IPS DF 4.7 (cell line): ENCODE data around the gene ZNF586.
"Not testable (repeated sequence)": the region's sequence is repeated elsewhere in the genome, so short reads cannot be mapped to it uniquely, and the experiment has no call there.

Experiments
- DNase-seq: peaks from one replicate; pipeline ENCODE4 v3.0.0-alpha.2; 2013; ENCODE audit warnings: low spot score; ENCODE audit errors: extremely low read depth

The ZNF586 gene

GRCh38 chr19:57796580-57796979, 27.1 kb downstream of the ZNF586 start:
- DNase-seq: not testable (repeated sequence)

DNA sequence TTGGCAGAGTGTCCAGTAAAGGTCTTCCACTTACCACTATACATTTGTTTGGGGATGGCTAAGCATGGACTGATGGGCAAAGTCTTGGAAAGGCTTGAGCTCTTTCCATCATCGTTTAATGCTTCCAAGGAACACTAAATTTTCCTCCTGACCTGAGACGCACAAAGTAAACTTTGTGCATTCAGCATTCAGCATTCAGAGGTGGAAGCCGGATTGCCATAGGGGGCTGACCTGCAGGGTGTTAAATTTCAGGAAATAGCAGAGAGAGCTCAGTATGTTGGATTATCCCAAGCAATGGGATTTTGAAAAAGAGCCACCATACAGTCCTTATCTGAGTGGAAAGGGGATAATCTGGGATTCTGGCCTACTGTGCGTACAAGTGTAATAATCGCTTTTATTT, 31.2 kb downstream of the ZNF586 start:
- no peak for DNase-seq

GRCh38 chr19:57802269-57802668, 32.8 kb downstream of the ZNF586 start:
- DNase-seq: no peak

DNA sequence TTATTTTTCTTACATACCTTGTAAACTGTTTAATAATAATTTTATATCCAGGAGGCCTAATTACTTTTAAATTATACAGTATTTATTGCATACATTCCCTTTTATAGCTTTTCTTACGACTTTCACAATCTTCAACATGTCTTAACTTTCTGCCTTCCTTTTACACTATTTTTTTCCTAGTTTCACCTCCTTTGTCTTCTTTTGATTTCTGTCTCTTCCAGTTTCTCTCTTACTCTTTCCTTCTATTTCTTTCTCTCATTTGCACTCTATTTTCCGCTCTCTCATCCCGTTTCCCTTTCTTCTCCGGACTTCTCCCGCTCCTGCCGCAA, 33.8 kb downstream of the ZNF586 start:
- no peak for DNase-seq

DNA sequence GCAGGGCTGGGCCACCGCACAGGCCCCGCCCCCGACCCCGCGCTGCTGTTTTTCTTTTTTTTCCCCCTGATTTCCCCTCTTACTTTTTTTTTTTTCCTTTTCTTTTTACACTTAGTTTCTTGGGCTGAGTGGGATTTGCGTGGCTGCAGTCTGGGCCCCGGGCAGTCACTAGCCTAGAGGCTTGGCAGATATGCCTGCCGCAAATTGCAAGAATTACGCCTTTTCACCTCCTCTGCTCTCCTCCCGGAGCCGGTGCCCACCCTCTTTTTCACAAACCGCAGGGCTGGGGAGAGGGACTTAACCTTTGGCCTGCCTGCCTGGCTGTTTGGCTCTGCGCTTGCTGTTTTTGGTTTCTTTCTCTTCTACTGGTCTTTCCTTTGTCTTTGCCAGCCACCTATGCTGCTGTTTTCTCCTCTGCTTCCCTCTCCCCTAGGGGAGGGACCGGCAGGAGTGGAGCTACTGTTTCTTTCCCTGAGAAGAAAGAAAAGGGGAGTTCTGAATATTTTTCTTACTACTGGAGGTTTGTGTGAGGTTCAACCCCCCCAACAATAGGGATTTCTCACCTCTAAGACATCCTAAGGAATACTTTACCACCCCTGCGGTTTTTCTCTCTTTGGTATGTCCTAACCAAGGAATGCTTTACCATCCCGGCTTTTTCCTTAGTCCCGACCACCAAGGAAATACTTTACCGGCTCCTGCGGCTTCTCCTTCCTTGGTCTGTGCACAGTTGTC, 34.3 kb downstream of the ZNF586 start:
- no peak for DNase-seq

- DNase-seq: no peak
Measured at GRCh38 chr19:57807541-57807940, 38.1 kb downstream of the ZNF586 start.

DNA sequence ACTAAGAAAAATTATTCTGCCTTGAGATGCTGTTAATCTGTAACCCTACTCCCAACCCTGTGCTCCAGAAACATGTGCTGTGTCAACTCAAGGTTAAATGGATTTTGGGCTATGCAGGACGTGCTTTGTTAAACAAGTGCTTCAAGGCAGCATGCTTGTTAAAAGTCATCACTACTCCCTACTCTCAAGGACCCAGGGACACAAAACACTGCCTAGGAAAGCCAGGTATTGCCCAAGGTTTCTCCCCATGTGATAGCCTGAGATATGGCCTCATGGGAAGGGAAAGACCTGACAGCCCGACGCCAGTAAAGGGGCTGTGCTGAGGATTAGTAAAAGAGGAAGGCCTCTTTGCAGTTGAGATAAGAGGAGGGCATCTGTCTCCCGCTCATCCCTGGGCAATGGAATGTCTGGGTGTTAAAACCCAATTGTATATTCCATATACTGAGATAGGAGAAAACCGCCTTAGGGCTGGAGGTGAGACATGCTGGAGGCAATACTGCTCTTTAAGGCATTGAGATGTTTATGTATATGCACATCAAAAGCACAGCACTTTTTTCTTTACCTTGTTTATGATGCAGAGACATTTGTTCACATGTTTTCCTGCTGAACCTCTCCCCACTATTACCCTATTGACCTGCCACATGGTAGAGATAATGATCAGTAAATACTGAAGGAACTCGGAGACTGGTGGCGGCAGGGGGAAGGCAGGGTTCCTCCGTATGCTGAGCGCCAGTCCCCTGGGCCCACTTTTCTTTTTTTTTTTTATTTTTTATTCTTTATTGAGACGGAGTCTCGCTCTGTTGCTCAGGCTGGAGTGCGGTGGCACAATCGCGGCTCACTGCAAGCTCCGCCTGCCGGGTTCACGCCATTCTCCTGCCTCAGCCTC, 41.2 kb downstream of the ZNF586 start:
- not testable (repeated sequence) for DNase-seq

DNA sequence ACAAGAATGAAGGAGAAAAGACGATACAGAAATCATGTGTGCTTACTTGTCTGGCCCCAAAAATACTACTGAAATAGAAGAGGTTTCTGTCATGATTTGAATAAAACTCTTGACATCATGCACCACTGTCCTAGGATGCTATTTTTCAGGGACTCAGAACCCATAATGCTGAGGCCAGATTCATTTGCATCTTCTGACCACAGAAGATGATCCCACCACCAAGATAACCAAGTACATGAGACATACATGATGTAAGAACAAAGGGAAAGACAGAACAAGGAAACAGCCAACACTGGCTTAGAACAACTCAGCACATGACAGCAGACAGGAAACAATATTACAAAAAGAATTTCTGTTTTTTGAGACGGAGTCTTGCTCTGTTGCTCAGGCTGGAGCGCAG, 42.8 kb downstream of the ZNF586 start:
- no peak for DNase-seq

GRCh38 chr19:57812975-57813820, 43.7 kb downstream of the ZNF586 start:
- not testable (repeated sequence) for DNase-seq

DNA sequence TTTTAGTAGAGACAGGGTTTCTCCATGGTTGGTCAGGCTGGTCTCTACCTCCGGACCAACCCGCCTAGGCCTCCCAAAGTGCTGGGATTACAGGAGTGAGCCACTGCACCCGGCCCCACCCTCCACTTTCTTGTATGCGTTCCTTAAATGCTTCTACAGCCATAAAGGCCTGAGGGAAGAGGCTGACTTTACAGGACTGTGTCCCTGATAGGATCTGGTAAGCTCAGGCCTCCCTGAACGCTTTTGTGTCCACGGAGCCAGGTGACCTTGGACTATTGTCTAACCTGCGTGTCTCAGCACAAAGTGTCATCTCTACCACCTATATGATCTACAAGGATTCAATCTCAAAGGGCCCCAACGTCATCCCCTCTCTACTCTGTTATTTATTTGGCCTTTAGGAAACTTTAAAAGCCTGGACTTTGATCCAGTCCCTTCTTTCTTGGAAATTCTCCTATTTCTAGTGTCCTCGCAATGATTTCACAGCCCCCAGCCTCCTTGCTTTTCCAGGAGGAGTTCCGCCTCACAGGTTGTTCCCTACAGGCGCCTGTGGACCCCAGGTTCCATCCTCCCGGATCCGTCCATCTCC, 44.5 kb downstream of the ZNF586 start:
- DNase-seq: no peak

GRCh38 chr19:57814505-57815246, 45.2 kb downstream of the ZNF586 start, which contains the start of gene ZNF552:
Gene ZNF552 (minus strand): TSS chr19:57814913. CDS start chr19:57814743, 170 bp downstream.
- DNase-seq: peak; percentile 90

DNA sequence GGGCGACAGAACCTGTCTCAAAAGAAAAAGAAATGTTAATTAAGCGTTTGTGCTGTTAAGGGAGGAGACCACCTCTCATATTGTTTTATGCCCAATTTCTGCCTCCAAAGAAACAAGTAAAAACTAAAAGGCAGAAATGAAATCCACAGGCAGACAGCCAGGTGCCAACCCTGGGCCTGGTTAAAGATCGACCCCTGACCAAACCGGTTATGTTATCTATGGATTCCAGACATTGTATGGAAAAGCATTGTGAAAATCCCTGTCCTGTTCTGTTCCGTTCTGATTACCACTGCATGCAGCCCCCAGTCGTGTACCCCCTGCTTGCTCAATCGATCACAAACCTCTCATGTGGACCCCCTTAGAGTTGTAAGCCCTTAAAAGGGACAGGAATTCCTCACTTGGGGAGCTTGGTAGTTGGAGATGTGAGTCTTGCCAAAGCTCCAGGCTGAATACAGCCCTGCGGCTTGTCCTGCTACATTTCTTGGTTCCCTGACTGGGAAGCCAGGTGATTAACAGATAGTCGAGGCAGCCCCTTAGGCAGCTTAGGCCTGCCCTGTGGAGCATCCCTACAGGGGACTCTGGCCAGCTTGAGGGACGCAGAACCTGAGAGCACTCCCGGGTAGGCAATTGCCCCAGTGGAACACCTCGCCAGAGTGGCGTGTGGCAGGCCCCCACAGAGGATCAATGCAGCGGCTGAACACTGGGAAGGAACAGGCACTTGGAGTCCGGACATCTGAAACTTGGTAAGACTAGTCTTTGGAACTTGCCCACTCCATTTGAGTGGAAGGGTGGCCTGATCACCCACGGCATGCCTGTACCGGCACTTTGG, 46.0 kb downstream of the ZNF586 start:
- no peak for DNase-seq

DNA sequence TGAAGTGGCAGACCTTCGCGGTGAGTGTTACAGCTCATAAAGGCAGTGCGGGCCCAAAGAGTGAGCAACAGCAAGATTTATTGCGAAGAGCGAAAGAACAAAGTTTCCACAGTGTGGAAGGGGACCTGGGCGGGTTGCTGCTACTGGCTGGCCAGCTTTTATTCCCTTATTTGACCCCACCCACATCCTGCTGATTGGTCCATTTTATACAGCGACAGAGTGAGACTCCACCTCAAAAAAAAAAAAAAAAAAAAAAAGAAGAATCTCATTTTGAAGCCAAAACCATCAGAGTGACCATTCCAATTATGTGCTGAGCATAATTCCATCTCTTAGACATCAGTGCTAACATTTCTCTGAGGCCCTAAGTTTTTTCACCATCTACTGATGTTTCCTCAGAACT, 47.2 kb downstream of the ZNF586 start:
- DNase-seq: no peak

- no peak for DNase-seq
Measured at GRCh38 chr19:57817976-57818375, 48.5 kb downstream of the ZNF586 start.

GRCh38 chr19:57818378-57818777, 48.9 kb downstream of the ZNF586 start:
- no peak for DNase-seq

GRCh38 chr19:57819475-57820148, 50.1 kb downstream of the ZNF586 start:
- no peak for DNase-seq

GRCh38 chr19:57820599-57820998, 51.1 kb downstream of the ZNF586 start:
- no peak for DNase-seq

GRCh38 chr19:57821095-57821494, 51.6 kb downstream of the ZNF586 start:
- not testable (repeated sequence) for DNase-seq

- DNase-seq: not testable (repeated sequence)
Measured at GRCh38 chr19:57821501-57821900, 52.0 kb downstream of the ZNF586 start.
